ENCODE data around the gene F7.

The F7 gene

DNA sequence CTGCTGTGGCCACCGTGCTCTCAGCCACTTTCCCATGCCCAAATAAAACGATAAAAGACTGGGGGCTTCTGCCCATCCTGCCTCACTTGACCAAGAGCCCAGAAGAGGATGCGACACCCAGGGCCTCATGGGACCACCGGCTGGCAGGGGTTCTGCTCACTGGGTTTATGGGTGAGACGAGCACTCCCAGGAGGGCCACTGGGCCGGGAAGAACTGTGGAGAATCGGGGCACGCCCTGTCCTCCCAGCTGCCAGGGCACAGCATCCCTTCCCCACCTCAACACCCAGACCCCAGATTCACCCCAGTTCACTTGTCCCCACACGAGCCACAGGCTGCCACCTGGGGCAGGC lies 12.3 kb downstream of the F7 start:
- DNase-seq (ENCODE audit: low read depth, low spot score): no peak

DNA sequence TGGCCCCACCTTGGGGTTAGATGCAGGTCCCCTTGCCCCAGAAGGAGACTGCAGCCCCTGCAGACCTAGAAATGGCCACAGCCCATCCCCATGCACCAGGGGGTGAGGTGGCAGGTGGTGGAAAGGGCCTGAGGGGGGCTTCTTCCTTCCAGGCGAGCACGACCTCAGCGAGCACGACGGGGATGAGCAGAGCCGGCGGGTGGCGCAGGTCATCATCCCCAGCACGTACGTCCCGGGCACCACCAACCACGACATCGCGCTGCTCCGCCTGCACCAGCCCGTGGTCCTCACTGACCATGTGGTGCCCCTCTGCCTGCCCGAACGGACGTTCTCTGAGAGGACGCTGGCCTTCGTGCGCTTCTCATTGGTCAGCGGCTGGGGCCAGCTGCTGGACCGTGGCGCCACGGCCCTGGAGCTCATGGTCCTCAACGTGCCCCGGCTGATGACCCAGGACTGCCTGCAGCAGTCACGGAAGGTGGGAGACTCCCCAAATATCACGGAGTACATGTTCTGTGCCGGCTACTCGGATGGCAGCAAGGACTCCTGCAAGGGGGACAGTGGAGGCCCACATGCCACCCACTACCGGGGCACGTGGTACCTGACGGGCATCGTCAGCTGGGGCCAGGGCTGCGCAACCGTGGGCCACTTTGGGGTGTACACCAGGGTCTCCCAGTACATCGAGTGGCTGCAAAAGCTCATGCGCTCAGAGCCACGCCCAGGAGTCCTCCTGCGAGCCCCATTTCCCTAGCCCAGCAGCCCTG lies 12.8 kb downstream of the F7 start:
- no peak for DNase-seq (ENCODE audit: low read depth, low spot score)

DNA sequence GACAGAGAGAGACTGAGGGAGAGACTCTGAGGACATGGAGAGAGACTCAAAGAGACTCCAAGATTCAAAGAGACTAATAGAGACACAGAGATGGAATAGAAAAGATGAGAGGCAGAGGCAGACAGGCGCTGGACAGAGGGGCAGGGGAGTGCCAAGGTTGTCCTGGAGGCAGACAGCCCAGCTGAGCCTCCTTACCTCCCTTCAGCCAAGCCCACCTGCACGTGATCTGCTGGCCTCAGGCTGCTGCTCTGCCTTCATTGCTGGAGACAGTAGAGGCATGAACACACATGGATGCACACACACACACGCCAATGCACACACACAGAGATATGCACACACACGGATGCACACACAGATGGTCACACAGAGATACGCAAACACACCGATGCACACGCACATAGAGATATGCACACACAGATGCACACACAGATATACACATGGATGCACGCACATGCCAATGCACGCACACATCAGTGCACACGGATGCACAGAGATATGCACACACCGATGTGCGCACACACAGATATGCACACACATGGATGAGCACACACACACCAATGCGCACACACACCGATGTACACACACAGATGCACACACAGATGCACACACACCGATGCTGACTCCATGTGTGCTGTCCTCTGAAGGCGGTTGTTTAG lies 13.7 kb downstream of the F7 start:
- DNase-seq (ENCODE audit: low read depth, low spot score): no peak

DNA sequence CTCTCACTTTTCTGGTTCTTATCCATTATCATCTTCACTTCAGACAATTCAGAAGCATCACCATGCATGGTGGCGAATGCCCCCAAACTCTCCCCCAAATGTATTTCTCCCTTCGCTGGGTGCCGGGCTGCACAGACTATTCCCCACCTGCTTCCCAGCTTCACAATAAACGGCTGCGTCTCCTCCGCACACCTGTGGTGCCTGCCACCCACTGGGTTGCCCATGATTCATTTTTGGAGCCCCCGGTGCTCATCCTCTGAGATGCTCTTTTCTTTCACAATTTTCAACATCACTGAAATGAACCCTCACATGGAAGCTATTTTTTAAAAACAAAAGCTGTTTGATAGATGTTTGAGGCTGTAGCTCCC lies 14.2 kb downstream of the F7 start:
- DNase-seq (ENCODE audit: low read depth, low spot score): no peak

DNA sequence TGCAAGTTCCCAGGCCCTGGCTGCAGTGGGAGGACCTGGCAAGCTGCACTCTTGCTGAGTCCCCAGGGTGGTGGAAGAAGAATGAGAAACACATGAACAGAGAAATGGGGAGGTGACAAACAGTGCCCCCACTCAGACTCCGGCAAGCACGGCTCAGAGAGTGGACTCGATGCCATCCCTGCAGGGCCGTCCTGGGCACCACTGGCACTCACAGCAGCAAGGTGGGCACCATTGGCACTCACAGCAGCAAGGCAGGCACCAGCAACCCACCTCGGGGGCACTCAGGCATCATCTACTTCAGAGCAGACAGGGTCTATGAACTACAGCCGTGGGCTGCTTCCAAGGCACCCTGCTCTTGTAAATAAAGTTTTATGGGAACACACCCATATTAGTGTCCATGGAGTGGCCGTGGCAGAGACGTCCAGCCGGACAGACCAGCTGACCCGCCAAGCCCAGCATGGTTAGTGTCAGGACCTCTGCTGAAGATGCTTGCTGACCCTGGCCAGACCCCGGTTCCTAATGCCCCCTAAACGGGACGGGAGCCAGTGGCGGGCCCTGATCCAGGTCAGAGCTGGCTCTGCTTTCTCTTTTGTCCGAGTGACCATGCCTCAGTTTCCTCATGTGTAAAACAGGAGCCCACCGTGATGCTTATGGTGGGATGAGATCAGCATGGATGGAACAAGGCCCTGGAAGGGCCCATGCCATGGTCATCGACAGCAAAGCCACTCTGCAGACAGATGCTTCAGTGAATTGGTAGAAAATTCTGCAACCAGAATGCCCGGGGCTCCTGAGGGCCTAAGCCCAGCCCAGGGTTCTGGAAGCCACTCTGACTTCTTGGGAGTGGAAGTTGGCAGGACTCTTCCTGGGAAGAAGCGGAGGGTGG lies 14.9 kb downstream of the F7 start:
- no peak for DNase-seq (ENCODE audit: low read depth, low spot score)

DNA sequence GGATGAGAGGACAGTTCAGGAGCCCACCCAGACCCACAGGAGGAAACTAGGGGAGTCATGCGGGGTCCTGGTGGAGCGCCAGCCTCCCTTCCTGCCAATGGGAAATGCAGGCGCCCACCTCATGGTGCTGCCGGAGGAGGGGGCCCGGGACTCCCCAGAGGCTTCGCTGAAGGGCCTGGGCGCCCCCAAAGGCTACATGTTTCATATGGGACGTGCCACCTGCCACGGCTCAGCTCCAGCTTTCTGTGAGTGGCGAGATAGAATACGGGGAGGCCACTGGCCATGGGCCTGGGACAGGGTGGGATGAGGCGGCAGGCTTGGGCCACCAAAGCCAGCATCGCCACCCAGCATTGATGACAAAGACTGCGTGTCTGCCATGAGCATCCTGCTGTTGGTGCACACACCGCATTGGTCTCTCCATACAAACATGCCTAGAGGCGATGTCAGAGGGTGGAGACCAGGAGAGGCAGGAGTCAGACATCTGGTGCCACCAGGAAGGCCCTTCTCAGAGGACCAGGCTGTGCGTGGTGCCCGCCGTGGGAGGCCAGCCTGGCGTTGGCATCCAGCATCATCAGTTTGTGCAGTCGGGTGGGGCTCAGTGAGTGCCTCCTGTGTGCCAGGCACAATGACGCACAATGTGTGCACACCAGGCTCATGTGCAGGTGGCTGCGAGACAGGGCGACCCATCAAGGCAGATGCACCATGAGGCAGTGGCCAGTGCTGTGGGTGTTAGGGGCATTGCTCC lies 15.8 kb downstream of the F7 start:
- DNase-seq (ENCODE audit: low read depth, low spot score): no peak

DNA sequence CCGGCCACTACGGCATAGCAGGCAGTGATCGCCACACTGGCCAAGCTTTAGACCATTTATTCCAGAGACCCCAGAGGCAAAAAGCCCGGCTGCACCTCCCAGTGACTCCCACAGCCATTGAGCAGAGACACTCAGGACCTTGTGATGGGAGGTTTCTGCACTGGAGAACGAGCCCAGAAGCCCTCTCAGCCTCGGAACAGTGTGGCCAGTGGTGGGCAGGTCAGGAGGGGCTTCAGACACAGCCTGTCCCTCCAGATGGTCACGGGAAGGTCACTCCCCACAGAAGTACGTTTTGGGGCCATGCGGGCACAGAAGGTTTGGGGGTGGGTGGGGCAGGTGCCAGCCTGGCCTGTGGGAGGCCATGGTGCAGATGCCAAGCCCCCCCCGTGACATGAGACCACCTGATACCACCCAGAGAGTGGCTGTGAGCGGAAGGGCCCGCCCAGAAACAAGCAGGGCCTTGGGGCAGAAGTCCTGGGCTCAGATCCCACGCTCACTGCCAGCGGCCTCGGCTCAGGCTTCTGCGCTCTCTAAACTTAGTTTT lies 16.4 kb downstream of the F7 start:
- no peak for DNase-seq (ENCODE audit: low read depth, low spot score)

DNA sequence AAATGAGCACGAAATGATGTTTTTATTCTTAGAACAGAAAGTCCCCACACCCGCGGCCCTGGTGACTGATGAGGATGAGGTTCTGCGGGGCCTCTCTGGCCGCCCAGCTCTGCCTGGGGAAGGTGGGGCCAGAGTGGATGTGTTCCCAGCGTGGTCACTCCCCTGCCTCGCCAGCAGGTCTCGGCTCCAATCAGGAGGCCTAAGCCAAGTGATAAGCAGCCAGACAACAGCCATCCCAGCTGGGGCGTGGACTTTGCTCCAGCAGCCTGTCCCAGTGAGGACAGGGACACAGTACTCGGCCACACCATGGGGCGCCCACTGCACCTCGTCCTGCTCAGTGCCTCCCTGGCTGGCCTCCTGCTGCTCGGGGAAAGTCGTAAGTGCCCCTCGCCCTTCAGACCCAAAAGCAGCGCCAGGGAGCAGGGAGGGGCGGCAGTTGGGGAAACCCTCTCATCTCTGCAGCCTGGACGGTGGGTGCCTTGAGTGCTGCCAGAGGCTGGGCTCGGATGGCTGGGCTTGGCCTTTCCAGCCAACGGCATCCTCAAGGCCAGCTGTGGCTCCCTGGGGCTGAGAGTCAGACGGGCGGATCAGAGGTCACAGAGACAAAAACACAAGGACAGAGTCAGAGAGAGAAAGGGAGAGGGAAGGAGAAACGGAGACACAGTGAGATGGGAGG lies 17.1 kb downstream of the F7 start, which contains the start of gene F10:
F10 (plus strand) TSS at position 250 of the 676 bp plus-strand sequence; CDS start at position 307, 57 bp downstream.
- peak; percentile 29 for DNase-seq (ENCODE audit: low read depth, low spot score)

DNA sequence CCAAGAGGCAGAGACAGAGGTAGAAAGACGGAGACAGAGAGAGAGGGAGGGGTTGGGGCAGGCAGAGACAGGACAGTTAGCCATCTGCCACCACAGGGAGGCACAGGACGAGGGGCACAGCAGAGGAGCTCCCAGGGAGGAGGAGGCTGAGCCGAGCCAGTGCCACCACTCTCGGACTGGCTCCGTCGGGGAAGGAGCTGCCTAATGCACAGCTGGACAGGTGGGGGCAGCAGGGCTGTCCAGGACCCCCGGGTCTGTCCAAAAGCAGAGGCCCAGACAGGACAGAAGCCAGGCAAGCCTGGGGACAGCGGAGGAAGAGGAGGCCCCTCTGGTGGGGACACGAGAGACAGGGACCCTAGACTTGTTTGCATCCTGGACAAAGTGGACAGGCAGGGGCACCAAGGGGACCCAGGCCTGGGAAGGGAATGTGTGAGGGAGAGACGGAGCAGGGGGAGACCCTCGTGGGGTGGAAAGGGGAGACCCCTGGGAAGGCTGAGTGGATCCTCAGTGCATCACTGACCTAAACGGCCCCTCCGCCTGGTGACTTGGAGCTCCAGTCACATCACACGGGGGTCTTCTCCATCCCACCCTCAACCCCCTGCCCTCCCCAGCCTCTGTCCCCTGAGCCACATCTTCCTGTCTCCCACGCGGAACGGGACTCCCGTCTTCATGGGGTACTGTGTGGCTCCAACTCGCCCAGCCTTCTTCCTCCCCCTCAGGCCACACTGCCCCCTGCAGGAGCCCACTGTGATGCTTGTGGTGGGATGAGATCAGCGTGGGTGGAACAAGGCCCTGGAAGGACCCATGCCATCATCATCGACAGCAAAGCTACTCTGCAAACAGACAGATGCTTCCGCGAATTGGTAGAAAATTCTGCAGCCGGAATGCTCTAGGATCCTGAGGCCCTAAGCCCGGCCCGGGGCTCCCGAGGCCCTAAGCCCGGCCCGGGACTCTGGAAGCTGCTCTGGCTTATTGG lies 17.9 kb downstream of the F7 start:
- no peak for DNase-seq (ENCODE audit: low read depth, low spot score)

DNA sequence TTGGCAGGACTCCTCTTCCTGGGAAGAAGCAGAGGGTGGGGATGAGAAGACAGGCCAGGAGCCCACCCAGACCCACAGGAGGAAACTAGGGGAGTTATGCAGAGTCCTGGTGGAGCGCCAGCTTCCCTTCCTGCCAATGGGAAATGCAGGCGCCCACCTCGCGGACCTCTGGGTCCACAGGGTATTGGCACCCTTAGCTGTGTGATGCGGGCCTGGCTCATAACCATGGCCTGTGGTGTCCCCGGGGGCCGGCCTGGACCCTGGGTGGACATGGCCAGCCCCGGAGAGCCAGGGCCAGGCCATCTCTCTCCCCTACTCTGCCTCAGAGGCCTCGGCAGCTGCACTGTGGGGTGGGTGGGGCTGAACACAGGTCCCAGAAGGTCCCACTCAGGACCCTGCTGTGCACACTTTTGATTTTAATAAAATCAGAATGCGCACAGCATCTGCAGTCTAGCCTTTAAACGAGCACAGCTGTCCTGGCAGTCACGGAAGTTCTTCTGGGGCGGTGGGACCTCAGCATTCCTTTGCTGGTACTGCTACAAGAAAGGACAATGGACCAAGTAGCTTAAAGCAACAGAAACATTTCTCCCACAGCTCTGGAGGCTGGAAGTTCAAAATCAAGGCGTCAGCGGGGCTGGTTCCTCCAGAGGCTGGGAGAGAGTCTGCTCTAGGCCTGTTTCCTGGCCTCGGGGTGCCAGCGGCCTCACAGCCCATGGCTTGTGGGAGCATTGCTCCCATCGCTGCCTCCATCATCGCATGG lies 18.8 kb downstream of the F7 start:
- DNase-seq (ENCODE audit: low read depth, low spot score): no peak

DNA sequence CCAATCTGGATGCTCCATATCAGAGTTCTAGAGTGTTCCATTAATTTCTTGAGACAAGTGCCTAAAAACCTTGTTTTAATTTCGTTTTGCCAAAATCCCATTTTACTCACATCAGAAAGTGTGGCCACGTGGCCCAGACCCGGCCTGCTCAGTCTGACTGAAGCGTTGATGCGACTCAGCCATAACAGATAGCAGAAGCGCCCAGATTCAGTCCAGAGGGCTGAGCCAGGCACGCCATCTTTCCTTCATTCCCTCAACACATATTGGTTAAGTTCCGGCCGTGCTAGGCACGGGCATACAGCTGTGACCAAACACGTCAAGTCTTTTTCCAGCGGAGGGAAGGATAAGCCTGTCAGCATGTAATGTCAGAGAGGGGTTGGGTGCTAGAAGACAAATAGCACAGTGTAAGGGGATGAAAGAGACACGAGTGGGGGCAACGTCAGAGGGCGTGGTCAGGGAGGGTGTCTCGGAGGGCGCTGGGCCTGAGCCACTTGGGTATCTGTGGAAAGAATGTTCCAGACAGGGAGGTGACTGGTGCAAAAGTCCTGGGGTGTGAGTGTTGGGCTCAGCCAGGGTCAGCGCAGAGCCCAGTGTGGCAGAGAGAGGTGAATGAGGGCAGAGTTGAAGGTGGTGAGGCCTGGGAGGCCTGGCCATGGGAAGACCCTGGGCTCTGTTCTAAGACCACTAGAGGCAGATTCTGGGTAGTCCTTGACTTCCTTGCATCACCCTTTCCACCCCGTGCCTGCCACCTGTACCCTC lies 20.1 kb downstream of the F7 start:
- DNase-seq (ENCODE audit: low read depth, low spot score): no peak

DNA sequence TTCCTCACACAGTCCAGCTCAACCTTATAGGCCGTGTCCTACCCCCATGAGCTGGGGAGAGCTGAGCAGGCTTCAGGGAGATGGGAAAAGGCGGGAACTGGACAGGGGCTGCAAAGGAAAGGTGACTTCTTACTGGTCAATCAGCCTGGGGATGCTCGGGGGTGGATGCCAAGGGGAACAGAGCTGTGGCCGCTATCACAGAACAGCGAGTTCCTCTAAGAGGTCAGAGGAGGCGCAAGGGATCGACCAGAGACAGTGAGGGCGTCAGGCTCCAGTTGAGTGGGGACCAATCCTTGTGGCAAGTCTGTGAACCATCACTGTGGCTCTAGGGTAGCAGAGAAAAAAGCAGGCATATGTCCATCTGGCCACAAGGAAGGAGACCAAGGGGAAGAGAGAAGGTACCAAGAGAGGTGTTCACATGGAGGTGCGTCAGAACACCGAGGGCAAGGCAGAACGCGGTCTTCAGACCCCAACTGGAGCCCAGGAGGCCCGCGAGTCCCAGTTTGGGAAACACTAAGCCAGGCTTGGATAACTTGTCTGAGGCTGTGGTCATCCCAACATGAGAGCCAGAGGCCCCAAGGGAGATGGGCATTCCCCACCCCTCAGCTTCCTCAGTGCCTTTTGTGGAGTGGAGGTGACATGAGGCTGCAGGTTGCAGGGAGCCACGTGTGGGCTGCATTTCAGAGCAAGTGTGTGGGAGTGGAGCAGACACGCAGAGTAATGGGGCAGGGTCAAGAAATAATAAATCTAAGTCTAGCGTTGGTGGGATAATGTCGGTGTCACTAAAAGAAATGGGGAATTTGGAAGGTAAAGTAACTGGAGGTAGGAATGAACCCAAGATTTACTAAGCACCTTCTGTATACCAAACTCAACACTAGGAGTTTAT lies 20.9 kb downstream of the F7 start:
- no peak for DNase-seq (ENCODE audit: low read depth, low spot score)

DNA sequence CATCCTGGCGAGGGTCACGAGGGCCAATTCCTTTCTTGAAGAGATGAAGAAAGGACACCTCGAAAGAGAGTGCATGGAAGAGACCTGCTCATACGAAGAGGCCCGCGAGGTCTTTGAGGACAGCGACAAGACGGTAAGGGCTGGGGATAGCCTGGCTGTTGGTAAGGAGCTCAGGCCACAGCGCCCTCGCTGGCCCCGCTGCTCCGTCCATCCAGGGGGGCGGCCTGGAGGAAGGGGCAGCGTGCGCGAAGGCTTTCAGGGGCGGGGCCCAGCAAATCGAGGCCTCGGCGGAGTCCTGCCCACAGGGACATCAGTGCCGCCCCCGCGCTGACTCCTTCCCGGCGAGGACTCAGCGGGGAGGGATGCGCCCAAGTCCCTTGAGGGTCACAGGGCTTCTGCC lies 23.9 kb downstream of the F7 start:
- DNase-seq (ENCODE audit: low read depth, low spot score): no peak

DNA sequence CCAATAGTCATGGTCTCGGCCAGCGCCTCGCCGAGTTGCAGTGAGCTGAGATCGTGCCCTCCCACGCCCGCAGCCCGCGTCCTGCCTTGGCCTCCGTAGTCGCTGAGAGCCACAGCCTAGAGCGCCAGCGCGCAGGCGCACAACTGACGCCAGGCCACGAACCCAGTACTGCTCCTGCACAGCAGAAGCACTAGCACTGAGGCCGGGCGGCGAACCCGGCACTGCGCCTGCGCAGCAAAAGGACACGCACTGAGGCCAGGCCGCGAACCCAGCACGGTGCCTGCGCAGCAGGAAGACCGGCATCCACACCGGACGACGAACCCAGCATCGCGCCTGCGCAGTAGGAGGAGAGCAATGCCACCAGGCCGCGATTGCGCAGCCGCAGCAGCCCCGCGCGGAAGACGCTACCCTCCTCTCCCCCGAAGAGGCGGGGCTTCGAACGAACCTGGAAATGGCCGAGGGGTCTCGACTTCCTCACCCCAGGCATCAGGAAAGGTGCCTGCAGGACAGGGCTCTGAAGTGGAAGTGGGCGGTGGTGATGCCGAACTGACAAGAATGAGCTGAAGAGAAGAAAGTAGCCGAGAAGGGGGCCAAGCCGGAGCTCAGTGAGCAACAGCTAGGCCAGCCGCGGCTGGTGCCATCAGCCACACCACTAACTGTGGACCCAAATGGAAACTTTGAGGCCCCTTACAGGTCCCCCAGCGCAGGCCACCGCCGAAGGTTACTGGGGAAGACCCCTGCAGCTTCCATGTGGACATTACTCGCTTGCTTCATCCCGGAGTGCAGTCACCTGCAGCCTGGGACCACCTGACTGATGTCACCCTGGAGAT lies 24.5 kb downstream of the F7 start:
- DNase-seq (ENCODE audit: low read depth, low spot score): no peak

DNA sequence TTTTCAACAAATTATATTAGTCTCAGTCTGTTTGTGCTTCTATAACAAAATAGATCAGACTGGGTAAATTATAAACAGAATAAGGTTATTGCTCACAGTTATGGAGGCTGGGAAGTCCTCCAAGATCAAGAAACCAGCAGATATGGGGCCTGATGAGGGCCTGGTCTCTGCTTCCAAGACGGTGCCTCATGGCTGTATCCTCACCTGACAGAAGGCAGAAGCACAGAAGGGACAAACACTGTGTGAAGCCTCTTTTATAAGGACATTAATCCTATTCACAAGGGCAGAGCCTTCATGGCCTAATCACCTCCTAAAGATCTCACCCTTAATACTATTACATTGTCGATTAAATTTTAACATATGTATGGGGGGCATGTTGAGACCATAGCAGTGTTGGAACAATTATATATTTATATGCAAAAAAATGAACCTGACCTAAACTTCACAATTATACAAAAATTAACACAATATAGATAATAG lies 29.7 kb downstream of the F7 start:
- no peak for DNase-seq (ENCODE audit: low read depth, low spot score)

DNA sequence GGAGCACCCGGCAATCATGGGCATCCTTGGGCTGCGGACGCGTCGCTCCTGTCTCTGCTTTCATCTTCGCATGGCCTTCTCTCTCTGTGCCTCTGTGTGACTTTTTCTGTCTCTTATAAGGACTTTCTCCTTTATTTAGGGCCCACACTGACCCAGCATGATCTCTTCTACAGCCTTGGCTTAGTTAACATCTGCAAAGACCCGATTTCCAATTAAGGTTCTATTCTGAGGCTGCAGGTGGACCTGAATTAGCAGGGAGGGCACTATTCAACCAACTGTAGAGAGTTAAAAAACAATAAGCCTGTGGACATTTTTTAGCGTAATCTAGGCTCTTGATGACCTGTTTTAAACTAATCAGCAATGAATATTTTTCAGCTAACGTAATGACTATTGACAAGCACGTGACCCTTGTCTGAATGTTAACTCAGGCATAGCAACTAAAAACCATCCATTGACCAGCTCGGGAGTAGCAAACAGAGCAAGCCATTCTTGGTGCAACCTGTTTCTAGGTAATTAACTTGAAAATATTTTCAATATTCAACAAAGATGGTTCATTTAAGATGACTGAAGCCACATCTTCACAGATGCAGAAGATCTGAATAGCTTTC lies 32.2 kb downstream of the F7 start:
- DNase-seq (ENCODE audit: low read depth, low spot score): no peak
